HepG2 (cell line): ENCODE results near the gene HDAC4. TPM values are rescaled to one million over a fixed set of nuclear protein-coding genes. Genes with fewer than 3 reads are reported as not detected.

Source experiments
- ATAC-seq: fragments of 200-7000 bp; cut with Tn5 transposase; 3 replicates; pipeline ENCODE4 v1.9.1; 2020; ENCODE audit warnings: mild to moderate bottlenecking, moderate library complexity
- BruUV-seq: library from RNA; stranded (reverse); fragments of 400-500 nt; replicated peaks from 2 replicates; lab custom pipeline; 2021; lab: Mats Ljungman, UMichigan
- CTCF ChIA-PET: fragments of 300-600 bp; formaldehyde crosslinking; extraction: SDS; loops from one replicate; lab custom pipeline; 2021; ENCODE audit warnings: low total read pairs, inconsistent platforms, low intra/inter-chr PET ratio; lab: Yijun Ruan, JAX
- POLR2A ChIA-PET: fragments of 350-600 bp; sonication (Branson Sonifier 250); formaldehyde crosslinking; loops from one replicate; lab custom pipeline; 2020; ENCODE audit warnings: antibody characterized with exemption, inconsistent platforms; lab: Yijun Ruan, JAX
- DNase-seq: peaks from one replicate; pipeline ENCODE4 v3.0.0-alpha.2; 2015; ENCODE audit warnings: low spot score
- FAIRE-seq: peaks from 3 replicates; lab custom pipeline; 2011; peaks lifted over from hg19 to GRCh38; lab: Jason Lieb, UNC
- H2AFZ ChIP-seq: one replicate; pipeline ENCODE4 v1.6.1; 2011; ENCODE audit warnings: low read length, inconsistent platforms
- H3K27ac ChIP-seq: fragments of 300-600 bp; 3 replicates; pipeline ENCODE4 v1.8.0; 2011; ENCODE audit warnings: mixed run types, mild to moderate bottlenecking, mixed read lengths, low read length, inconsistent platforms; ENCODE audit not compliant: insufficient read depth; ENCODE audit errors: extremely low read length
- H3K27me3 ChIP-seq, 2 experiments: fragments of 200-600 bp in 1 of 2; 2 replicates in 1 of 2; 3 replicates in 1 of 2; pipeline versions ENCODE4 v1.6.0 to v1.8.0; 2011; ENCODE audit warnings: low read length in 2 of 2, mild to moderate bottlenecking in 2 of 2, moderate library complexity in 2 of 2, inconsistent platforms in 1 of 2; ENCODE audit not compliant: insufficient read depth in 2 of 2, control insufficient read depth in 1 of 2
- H3K36me3 ChIP-seq, 2 experiments: fragments of 200-600 bp in 1 of 2; replicated peaks in 1 of 2; 2 replicates in 1 of 2; 3 replicates in 1 of 2; pipeline versions ENCODE4 v1.5.1 to v1.8.0; 2011; ENCODE audit warnings: low read length in 2 of 2, inconsistent platforms in 1 of 2; ENCODE audit not compliant: insufficient read depth in 2 of 2, control insufficient read depth in 1 of 2
- H3K4me1 ChIP-seq: 2 replicates; pipeline ENCODE4 v1.5.1; 2012; ENCODE audit warnings: low read length, inconsistent platforms; ENCODE audit not compliant: insufficient read depth
- H3K4me2 ChIP-seq: 2 replicates; pipeline ENCODE4 v1.6.0; 2011; ENCODE audit warnings: low read depth, low read length, inconsistent platforms
- H3K4me3 ChIP-seq, 3 experiments: fragments of 200-600 bp in 1 of 3; sonication (generic), shearing (Covaris generic) in 1 of 3; replicated peaks in 1 of 3; 2 replicates each; pipeline ENCODE4 v1.5.1; 2011 to 2016; ENCODE audit warnings: low read length in 3 of 3, inconsistent platforms in 2 of 3, low read depth in 2 of 3, mild to moderate bottlenecking in 2 of 3, control low read depth in 1 of 3, mixed read lengths in 1 of 3; ENCODE audit not compliant: insufficient read depth in 1 of 3
- H3K79me2 ChIP-seq: one replicate; pipeline ENCODE4 v1.6.1; 2011; ENCODE audit warnings: low read length, inconsistent platforms; ENCODE audit not compliant: insufficient read depth
- H3K9ac ChIP-seq: 2 replicates; pipeline ENCODE4 v1.6.0; 2011; ENCODE audit warnings: mild to moderate bottlenecking, low read depth, low read length, inconsistent platforms; ENCODE audit not compliant: insufficient read depth
- H3K9me3 ChIP-seq: 2 replicates; pipeline ENCODE4 v1.5.1; 2012; ENCODE audit warnings: mild to moderate bottlenecking, low read length
- H4K20me1 ChIP-seq: 2 replicates; pipeline ENCODE4 v1.6.0; 2011; ENCODE audit warnings: inconsistent platforms, mild to moderate bottlenecking, low read length, moderate library complexity; ENCODE audit not compliant: insufficient read depth
- ATF5 ChIP-seq: sonication (generic); formaldehyde crosslinking; IDR thresholded peaks from 2 replicates; pipeline ENCODE4 v1.4.0; 2020; ENCODE audit warnings: mild to moderate bottlenecking, low read depth, missing genetic modification reagents
- DR1 ChIP-seq: sonication (generic); formaldehyde crosslinking; IDR thresholded peaks from 2 replicates; pipeline ENCODE4 v1.8.0; 2021; ENCODE audit warnings: mild to moderate bottlenecking, missing genetic modification reagents, inconsistent platforms
- E2F1 ChIP-seq: sonication (generic); formaldehyde crosslinking; IDR thresholded peaks from 2 replicates; pipeline ENCODE4 v1.5.0; 2020; ENCODE audit warnings: missing genetic modification reagents
- GRHL1 ChIP-seq: sonication (generic); formaldehyde crosslinking; conservative IDR thresholded peaks from 2 replicates; pipeline ENCODE4 v1.8.0; 2022; ENCODE audit warnings: missing genetic modification reagents
- HOXA7 ChIP-seq: sonication (generic); formaldehyde crosslinking; IDR thresholded peaks from 2 replicates; pipeline ENCODE4 v1.8.1; 2022; ENCODE audit warnings: mild to moderate bottlenecking, missing genetic modification reagents, moderate library complexity
- PCBP1 ChIP-seq: fragments of 200-400 bp; formaldehyde crosslinking; IDR thresholded peaks from 2 replicates; pipeline ENCODE4 v1.6.1; 2017; ENCODE audit warnings: mild to moderate bottlenecking, low read depth, low read length, borderline replicate concordance
- REST ChIP-seq, 2 experiments: IDR thresholded peaks; 2 replicates each; pipeline ENCODE4 v1.6.1; 2011 to 2012; ENCODE audit warnings: low read length in 2 of 2, borderline replicate concordance in 1 of 2, low read depth in 1 of 2, mild to moderate bottlenecking in 1 of 2, moderate library complexity in 1 of 2
- REXO4 ChIP-seq: sonication (generic); formaldehyde crosslinking; IDR thresholded peaks from 2 replicates; pipeline ENCODE4 v1.8.0; 2022; ENCODE audit warnings: missing genetic modification reagents, mild to moderate bottlenecking, borderline replicate concordance
- ZNF687 ChIP-seq: sonication (generic); formaldehyde crosslinking; IDR thresholded peaks from 2 replicates; pipeline ENCODE4 v1.5.1; 2020; ENCODE audit warnings: mild to moderate bottlenecking, missing genetic modification reagents, moderate library complexity
- ZNF775 ChIP-seq: sonication (generic); formaldehyde crosslinking; IDR thresholded peaks from 2 replicates; pipeline ENCODE4 v1.4.0; 2020; ENCODE audit warnings: missing genetic modification reagents, mild to moderate bottlenecking, moderate library complexity, borderline replicate concordance
- WGBS: methylation state at CpG from one replicate; pipeline ENCODE4 v1.1.6; 2017; ENCODE audit warnings: low lambda C conversion rate; 5-methylcytosine and 5-hydroxymethylcytosine counted together
- in situ Hi-C: cut with HindIII; loops from 2 replicates; pipeline ENCODE4 v1.10.0; 2017; ENCODE audit warnings: low pct_unique_long_range_greater_than_20kb; ENCODE audit not compliant: extremely low pct_ligation_motif_present
- intact Hi-C: fragments of 100-400 bp; cut with micrococcal nuclease; formaldehyde crosslinking; loops from one replicate; pipeline ENCODE4 v1.10.0; 2022; ENCODE audit not compliant: unreplicated experiment
- polyA plus RNA-seq, 8 experiments: library from polyadenylated mRNA; depleted of rRNA in 3 of 8; stranded (reverse) in 7 of 8; unstranded in 1 of 8; fragments of >200 nt; fragmentation: Illumina TruSeq in 4 of 8; extraction: Trizol in 4 of 8; gene quantifications; 2 replicates each; pipeline versions ENCODE4 v1.2.1 to v1.2.3, GENCODE V29; 2011 to 2016; ENCODE audit warnings: low read depth in 4 of 8, missing spikeins in 1 of 8, mixed read lengths in 1 of 8; ENCODE audit not compliant: insufficient read depth in 1 of 8
- total RNA-seq, 5 experiments: library from RNA; depleted of rRNA; stranded (reverse); fragments of >200 nt; fragmentation: Illumina TruSeq; extraction: Trizol; gene quantifications; 2 replicates each; pipeline ENCODE4 v1.2.3, GENCODE V29; 2016; ENCODE audit warnings: low read depth in 1 of 5

HDAC4 gene
- total and polyA plus RNA-seq, 2 of the 13 experiments (the other 11 are each of a cell fraction or from before 2014, with no cell fraction given): 10.1 to 11.5 TPM

GRCh38 chr2:239370403-239370802, 30.4 kb downstream of the HDAC4 start (continued):
- no peak for TF ChIP-seq REST (IDR thresholded peaks at IDR 0.05; ENCODE audit: borderline replicate concordance in 1 of 2, low read depth in 1 of 2, low read length in 2 of 2)
- TF ChIP-seq PCBP1: no peak
- TF ChIP-seq REXO4 (CRISPR knock-in tag): no peak
- no peak for TF ChIP-seq HOXA7 (CRISPR knock-in tag)
- TF ChIP-seq DR1: no peak
- TF ChIP-seq, all 625 proteins: peak for 0

GRCh38 chr2:239369631-239370161, 31.1 kb downstream of the HDAC4 start:
- intact Hi-C loops: loop anchor here (1.0 kb wide), 1 partner anchor 14 kb away; no protein-coding TSS in a partner anchor
- WGBS: 97% methylated on average over 20 of the region's 20 CpGs
- no peak for TF ChIP-seq ZNF687 (CRISPR knock-in tag)
- no peak for TF ChIP-seq ATF5 (CRISPR knock-in tag)
- no peak for TF ChIP-seq ZNF775 (CRISPR knock-in tag)
- TF ChIP-seq E2F1: no peak
- TF ChIP-seq GRHL1 (CRISPR knock-in tag): no peak

More at GRCh38 chr2:239369631-239370161, 31.1 kb downstream of the HDAC4 start:
- H3K4me2 ChIP-seq: no peak overlapping the region
- no peak overlapping the region for H3K9ac ChIP-seq
- BruUV-seq: no TSS peak
- no peak for ATAC-seq
- no peaks in the 10 kb centered on the region for H3K9me3 ChIP-seq
- no peak for DNase-seq
- peaks cover 11% of the 10 kb centered on the region for H3K79me2 ChIP-seq
- CTCF ChIA-PET: no interaction called here
- FAIRE-seq: no peak
- no peak overlapping the region for H3K4me3 ChIP-seq
- H3K27me3 ChIP-seq: no peaks in the 10 kb centered on the region
- H4K20me1 ChIP-seq: peaks cover 13% of the 10 kb centered on the region; the same call in 1 of the 2 replicates
- peaks cover 0 to 6% of the 10 kb centered on the region in 2 experiments; a peak in 4 of 5 replicates for H3K36me3 ChIP-seq
- no peak overlapping the region for H3K27ac ChIP-seq
- no peak overlapping the region for H2AFZ ChIP-seq
- POLR2A ChIA-PET: interaction anchor here (1.0 kb wide), 1 partner anchor 31 kb away, joined by 3 read pairs; the partner anchor contains the start of gene HDAC4
- H3K4me1 ChIP-seq: no peaks in the 10 kb centered on the region
- in situ Hi-C loops: no loop called here
